ACC112 (cell line): ENCODE results near the gene GATAD2B.

Experiments used
- H2AFZ ChIP-seq: fragments of 200-600 bp; sonication (generic); one replicate; pipeline ENCODE4 v1.6.0; 2017; ENCODE audit warnings: antibody characterized with exemption, low read length; ENCODE audit not compliant: unreplicated experiment
- H3K27ac ChIP-seq: fragments of 200-600 bp; sonication (generic); 2 replicates; pipeline ENCODE4 v1.5.1; 2014; ENCODE audit warnings: low read depth, mild to moderate bottlenecking, antibody characterized with exemption, low read length, moderate library complexity
- H3K27me3 ChIP-seq: fragments of 200-600 bp; sonication (generic); 2 replicates; pipeline ENCODE4 v1.6.1; 2014; ENCODE audit warnings: mild to moderate bottlenecking, antibody characterized with exemption, low read length, moderate library complexity, mixed read lengths; ENCODE audit not compliant: insufficient read depth
- H3K36me3 ChIP-seq: fragments of 200-600 bp; sonication (generic); 2 replicates; pipeline ENCODE4 v1.6.1; 2016; ENCODE audit warnings: mild to moderate bottlenecking, antibody characterized with exemption, low read length, moderate library complexity, mixed read lengths; ENCODE audit not compliant: insufficient read depth
- H3K4me1 ChIP-seq: fragments of 200-600 bp; sonication (generic); one replicate; pipeline ENCODE4 v1.6.1; 2016; ENCODE audit warnings: low read length, mixed read lengths; ENCODE audit not compliant: insufficient read depth, unreplicated experiment, control insufficient read depth
- H3K4me3 ChIP-seq: fragments of 200-600 bp; sonication (generic); 2 replicates; pipeline ENCODE4 v1.5.1; 2014; ENCODE audit warnings: mild to moderate bottlenecking, low read depth, low read length
- H3K79me2 ChIP-seq: fragments of 200-600 bp; sonication (generic); one replicate; pipeline ENCODE4 v1.6.0; 2016; ENCODE audit warnings: low read length; ENCODE audit not compliant: control insufficient read depth, unreplicated experiment, insufficient read depth

GATAD2B gene

GRCh38 chr1:153883223-153883622, 39.5 kb downstream of the GATAD2B start:
- Histone ChIP-seq H3K27ac (no peak overlapping the region), H3K4me1 (peaks cover 23% of the 10 kb centered on the region), H3K4me3 (no peak overlapping the region), H3K79me2 (peaks cover 66% of the 10 kb centered on the region), H3K27me3 (no peaks in the 10 kb centered on the region), H3K36me3 (no peaks in the 10 kb centered on the region), H2AFZ (no peak overlapping the region)

- H3K4me3 ChIP-seq, result peak overlapping the region; percentile 62
- no peaks in the 10 kb centered on the region for H3K27me3 ChIP-seq
- H3K79me2 ChIP-seq, result peaks cover 66% of the 10 kb centered on the region
- H3K4me1 ChIP-seq, result peaks cover 22% of the 10 kb centered on the region
- peak overlapping the region; percentile 89 for H2AFZ ChIP-seq
- H3K36me3 ChIP-seq, result no peaks in the 10 kb centered on the region
- H3K27ac ChIP-seq, result peak overlapping the region; percentile 91
Measured at GRCh38 chr1:153882296-153882912, 40.4 kb downstream of the GATAD2B start.

GRCh38 chr1:153881751-153882150, 41.0 kb downstream of the GATAD2B start:
- Histone ChIP-seq H3K27me3 (no peaks in the 10 kb centered on the region), H3K27ac (peak overlapping the region; percentile 91), H3K4me1 (peaks cover 22% of the 10 kb centered on the region), H3K79me2 (peaks cover 65% of the 10 kb centered on the region), H3K4me3 (peak overlapping the region; percentile 62), H3K36me3 (no peaks in the 10 kb centered on the region), H2AFZ (peak overlapping the region; percentile 89)

GRCh38 chr1:153880962-153881361, 41.8 kb downstream of the GATAD2B start:
- Histone ChIP-seq H3K36me3 (no peaks in the 10 kb centered on the region), H3K4me1 (peaks cover 22% of the 10 kb centered on the region), H2AFZ (no peak overlapping the region), H3K4me3 (peak overlapping the region; percentile 62), H3K79me2 (peaks cover 64% of the 10 kb centered on the region), H3K27me3 (no peaks in the 10 kb centered on the region), H3K27ac (peak overlapping the region; percentile 91)

- Histone ChIP-seq H3K4me3 (no peak overlapping the region), H3K36me3 (no peaks in the 10 kb centered on the region), H3K27ac (no peak overlapping the region), H3K79me2 (peaks cover 65% of the 10 kb centered on the region), H2AFZ (no peak overlapping the region), H3K4me1 (peaks cover 22% of the 10 kb centered on the region), H3K27me3 (no peaks in the 10 kb centered on the region)
Measured at GRCh38 chr1:153880024-153880423, 42.7 kb downstream of the GATAD2B start.

GRCh38 chr1:153877112-153877511, 45.7 kb downstream of the GATAD2B start:
- H3K36me3 ChIP-seq, result no peaks in the 10 kb centered on the region
- peaks cover 10% of the 10 kb centered on the region for H3K4me1 ChIP-seq
- H3K4me3 ChIP-seq, result no peak overlapping the region
- no peak overlapping the region for H2AFZ ChIP-seq
- no peak overlapping the region for H3K27ac ChIP-seq
- H3K27me3 ChIP-seq, result no peaks in the 10 kb centered on the region
- peaks cover 65% of the 10 kb centered on the region for H3K79me2 ChIP-seq

GRCh38 chr1:153872934-153873333, 49.8 kb downstream of the GATAD2B start:
- H3K36me3 ChIP-seq, result no peaks in the 10 kb centered on the region
- H2AFZ ChIP-seq, result no peak overlapping the region
- H3K27me3 ChIP-seq, result no peaks in the 10 kb centered on the region
- H3K4me3 ChIP-seq, result no peak overlapping the region
- H3K27ac ChIP-seq, result no peak overlapping the region
- H3K4me1 ChIP-seq, result no peaks in the 10 kb centered on the region
- peaks cover 51% of the 10 kb centered on the region for H3K79me2 ChIP-seq

GRCh38 chr1:153872331-153872730, 50.4 kb downstream of the GATAD2B start:
- Histone ChIP-seq H2AFZ (no peak overlapping the region), H3K36me3 (no peaks in the 10 kb centered on the region), H3K79me2 (peaks cover 49% of the 10 kb centered on the region), H3K27ac (no peak overlapping the region), H3K4me3 (no peak overlapping the region), H3K4me1 (no peaks in the 10 kb centered on the region), H3K27me3 (no peaks in the 10 kb centered on the region)

- Histone ChIP-seq H2AFZ (no peak overlapping the region), H3K27ac (no peak overlapping the region), H3K79me2 (peaks cover 47% of the 10 kb centered on the region), H3K36me3 (no peaks in the 10 kb centered on the region), H3K4me1 (peaks cover 6% of the 10 kb centered on the region), H3K4me3 (no peak overlapping the region), H3K27me3 (no peaks in the 10 kb centered on the region)
Measured at GRCh38 chr1:153869486-153869885, 53.3 kb downstream of the GATAD2B start.

GRCh38 chr1:153866045-153866850, 56.5 kb downstream of the GATAD2B start:
- Histone ChIP-seq H3K79me2 (peaks cover 42% of the 10 kb centered on the region), H2AFZ (no peak overlapping the region), H3K27me3 (no peaks in the 10 kb centered on the region), H3K4me3 (peak overlapping the region; percentile 28; the same call in 1 of the 2 replicates), H3K27ac (0 out of 2 replicates have a peak overlapping the region, but pooled peaks have one; percentile 9), H3K4me1 (peaks cover 6% of the 10 kb centered on the region), H3K36me3 (no peaks in the 10 kb centered on the region)

- no peaks in the 10 kb centered on the region for H3K27me3 ChIP-seq
- H3K27ac ChIP-seq, result no peak overlapping the region
- H3K4me1 ChIP-seq, result no peaks in the 10 kb centered on the region
- no peaks in the 10 kb centered on the region; the same call in 1 of the 2 replicates for H3K36me3 ChIP-seq
- H3K79me2 ChIP-seq, result peaks cover 30% of the 10 kb centered on the region
- no peak overlapping the region for H3K4me3 ChIP-seq
- H2AFZ ChIP-seq, result no peak overlapping the region
Measured at GRCh38 chr1:153860285-153860684, 62.5 kb downstream of the GATAD2B start.
